ENCODE results near the gene HMGN3.

HMGN3 gene

DNA sequence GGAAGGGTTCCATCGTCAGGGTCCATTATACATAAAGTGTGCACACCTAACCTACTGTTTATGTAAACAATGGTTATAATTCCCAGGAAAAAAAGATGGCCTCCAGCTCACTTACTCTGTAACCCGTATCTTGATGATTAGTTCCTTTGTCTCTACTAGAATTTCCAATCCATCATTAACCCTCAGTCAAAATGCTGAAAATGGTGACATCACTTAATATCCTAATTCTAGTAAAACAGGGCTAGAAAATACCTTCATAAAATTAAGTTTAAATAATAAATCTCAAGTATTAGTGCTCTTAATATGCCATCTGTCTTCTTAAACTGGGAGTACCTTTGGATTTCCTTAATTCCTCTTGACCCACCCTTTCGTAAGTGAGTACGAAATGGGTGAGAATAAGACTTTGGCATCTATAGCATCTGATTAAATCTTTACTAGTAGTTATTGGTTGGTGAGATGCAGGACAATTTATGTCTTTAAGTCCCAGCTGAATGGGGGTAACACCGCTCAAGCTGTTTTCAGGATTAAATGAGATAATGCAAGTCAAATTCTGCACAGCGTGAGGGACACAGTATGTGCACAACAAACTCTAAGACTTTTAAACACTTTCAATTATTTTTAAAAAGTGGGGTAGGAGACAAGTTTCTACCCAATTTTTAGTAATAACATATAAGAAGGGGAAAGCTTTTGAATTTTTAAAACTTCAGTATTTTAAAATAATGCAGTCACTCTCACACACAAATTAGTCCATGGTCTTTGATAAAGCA is 1.6 kb downstream of the HMGN3 start:
- no peak for DNase-seq

- DNase-seq, result no peak
Observed at GRCh38 chr6:79231666-79232065, 2.8 kb downstream of the HMGN3 start.

- DNase-seq, result no peak
Observed at GRCh38 chr6:79231101-79231500, 3.4 kb downstream of the HMGN3 start.

DNA sequence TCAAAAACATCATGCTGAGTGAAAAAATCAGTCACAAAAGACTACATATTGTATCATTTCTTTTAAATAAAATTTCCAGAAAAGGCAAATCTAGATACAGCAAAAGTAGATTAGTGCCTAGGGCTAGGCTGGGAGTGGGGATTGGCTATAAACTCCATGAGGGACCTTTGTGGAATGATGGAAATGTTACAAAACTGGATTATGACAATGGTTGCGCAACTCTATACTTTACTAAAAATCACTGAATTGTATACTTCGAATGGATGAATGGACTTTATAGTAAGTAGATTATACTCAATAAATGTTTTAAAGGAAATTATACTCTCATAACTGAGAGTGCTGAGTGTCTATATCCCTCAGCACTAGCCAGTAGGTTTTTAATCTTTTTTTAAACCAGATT is 4.3 kb downstream of the HMGN3 start:
- DNase-seq, result no peak

DNA sequence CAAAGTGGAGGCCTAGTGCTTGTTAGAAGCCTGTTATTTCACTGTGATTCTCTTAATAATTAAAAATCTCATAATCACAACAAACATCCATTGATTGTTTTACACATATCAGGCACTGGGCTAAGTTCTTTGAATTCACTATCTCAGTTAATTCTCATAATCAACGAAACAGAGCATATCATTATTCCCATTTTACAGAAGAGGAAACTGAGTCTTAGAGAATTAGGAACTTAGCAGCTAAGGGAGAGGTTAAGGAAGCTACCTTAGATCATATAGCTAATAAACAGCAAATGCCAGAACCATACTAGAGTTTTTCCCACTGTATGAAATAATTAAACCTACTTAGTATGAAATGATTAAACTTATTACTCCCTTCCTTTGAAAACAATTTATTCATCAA is 7.0 kb downstream of the HMGN3 start:
- DNase-seq, result no peak

- no peak for DNase-seq
Observed at GRCh38 chr6:79226660-79227059, 7.8 kb downstream of the HMGN3 start.

DNA sequence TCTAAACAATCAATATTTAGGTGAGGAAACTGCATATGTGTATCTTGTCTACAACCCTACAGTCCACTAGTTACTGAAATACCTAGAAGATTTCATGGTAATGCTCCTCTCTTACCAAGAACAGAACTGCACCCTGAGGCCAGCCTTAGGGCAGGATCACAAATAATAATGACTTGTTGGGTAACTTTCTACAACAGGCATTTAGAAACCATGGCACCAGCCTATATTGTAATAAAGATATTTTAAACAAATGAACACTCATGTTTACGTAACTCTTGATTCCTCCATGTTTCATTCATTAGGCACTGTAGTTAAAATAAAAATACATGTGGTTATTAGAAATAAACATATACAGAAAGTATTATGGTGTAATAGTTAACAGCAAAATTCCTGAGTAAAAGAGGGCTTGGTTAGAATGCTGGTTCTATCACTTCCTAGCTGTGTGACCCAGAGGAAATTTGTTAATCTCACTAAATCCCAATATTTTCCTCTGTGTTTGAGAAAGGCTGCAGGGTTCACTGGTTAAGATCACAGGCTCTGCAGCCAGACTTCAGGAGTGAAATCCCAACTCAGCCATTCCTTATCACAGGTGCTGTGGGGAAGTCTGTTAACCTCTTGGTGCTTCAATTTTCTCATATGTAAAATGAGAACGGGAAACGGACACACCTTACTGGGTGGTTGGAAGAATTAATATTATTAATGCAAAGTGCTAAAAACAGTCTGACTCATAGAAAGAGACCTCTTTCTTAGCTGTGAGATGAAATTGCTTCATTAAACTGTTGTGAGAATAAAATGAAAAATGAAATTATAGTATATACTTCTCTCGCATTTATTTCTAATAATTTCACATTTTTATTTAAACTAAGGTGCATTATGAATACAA is 8.5 kb downstream of the HMGN3 start:
- DNase-seq, result no peak

- no peak for DNase-seq
Observed at GRCh38 chr6:79223611-79224404, 10.7 kb downstream of the HMGN3 start.

DNA sequence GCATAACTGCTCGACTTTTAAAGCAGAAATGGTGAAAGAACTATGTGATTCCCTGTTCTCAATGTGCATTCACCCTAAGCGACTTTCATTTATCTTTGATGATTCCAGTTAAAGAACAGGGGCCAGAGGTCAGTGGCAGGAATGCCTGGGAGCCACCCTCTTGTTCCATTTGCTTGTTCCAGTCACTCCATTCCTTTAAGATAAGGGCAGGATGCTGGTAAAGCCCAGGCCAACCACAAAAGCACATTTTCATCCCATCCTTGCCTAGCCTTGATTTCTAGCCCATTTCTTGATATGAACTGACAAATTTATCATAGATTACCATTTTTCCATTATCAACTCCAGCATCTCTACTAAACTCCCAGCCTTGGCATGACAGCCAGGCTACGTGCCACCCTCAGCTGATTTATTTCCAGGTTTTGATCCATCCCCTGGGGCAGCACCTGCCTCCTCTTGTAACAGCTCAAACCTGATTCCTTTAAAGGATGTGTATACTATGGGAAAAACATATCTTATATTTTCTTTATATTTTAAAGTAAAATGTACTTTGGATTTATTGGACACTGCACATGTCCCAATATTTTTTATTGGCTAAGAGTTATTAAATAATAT is 19.2 kb downstream of the HMGN3 start:
- DNase-seq, result no peak

DNA sequence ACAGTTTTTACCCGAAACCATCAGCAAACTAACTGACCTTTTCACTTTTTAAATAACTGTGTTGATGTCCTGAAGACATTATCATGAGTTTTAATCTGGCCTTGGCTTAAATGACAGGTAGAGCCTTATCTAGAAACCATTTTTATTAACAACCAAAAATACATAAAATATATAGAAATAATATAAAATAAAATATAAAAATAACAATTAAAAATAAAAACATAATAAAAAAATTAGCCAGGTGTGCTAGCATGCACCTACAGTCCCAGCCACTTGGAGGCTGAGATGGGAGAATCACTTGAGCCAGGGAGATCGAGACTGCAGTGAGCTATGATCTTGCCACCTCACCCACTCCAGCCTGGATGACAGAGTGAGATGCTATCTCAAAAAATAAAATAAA is 21.6 kb downstream of the HMGN3 start:
- DNase-seq, result no peak

DNA sequence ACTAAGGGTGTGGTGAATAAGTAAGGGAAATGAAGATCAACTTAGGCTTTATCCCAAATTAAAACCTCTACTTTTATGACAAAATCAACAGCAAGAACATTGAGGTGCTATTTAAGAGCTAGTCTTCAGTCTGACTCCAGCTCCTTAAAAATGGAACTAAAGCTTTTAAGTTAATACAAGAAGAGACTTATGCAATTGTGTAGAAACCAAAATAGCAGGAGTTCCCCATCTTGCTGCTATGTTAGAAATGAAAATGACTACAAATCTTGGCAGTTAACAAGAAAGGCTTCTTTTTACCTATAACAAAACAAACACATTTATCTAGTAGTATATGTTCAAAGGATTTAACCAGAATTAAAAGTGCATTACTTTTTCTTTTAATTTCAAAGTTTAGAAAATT is 25.7 kb downstream of the HMGN3 start:
- no peak for DNase-seq

DNA sequence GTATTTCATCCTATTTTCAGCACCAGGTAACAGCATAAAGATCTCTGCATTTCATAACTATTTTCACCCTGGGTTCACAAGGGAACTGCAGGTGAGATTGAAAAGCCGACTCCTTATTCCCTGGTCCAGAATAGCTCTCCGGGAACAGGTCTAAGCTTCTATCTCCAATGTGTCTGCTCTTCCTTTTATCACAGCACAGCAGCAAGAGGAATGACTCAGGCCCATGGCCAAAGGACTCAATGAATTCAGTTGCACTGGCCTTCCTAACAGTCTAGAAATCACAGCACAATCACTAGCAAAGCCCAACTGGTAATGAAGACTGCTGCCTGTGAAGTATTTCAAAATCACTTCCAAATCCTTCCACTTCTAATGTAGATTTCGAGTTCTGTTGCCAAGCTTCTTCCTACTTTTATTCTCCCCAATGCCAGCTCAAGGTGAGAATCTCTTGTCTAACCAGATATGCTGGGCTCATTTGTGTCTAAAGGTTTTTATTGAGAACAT is 30.7 kb downstream of the HMGN3 start:
- DNase-seq, result no peak

- no peak for DNase-seq
Observed at GRCh38 chr6:79202556-79202955, 31.9 kb downstream of the HMGN3 start.

DNA sequence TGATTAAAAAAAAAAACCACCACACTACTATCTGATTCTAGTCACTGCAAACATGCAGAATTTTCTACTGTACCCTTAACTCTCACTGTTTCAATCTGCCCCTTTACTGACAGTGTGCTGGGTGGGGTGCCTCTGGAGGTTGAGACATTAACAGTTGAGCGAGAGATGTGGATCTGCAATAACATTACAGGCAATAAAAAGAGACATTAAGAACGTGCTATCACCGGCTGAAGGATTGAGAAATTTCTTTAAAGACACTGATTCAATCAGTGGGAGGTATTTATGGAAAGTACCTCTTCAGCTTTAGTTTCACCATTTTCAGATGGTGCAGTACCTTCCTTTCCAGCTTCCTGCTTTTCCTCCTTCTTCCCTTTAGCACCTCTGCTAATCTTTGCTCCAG is 32.5 kb downstream of the HMGN3 start:
- no peak for DNase-seq

DNA sequence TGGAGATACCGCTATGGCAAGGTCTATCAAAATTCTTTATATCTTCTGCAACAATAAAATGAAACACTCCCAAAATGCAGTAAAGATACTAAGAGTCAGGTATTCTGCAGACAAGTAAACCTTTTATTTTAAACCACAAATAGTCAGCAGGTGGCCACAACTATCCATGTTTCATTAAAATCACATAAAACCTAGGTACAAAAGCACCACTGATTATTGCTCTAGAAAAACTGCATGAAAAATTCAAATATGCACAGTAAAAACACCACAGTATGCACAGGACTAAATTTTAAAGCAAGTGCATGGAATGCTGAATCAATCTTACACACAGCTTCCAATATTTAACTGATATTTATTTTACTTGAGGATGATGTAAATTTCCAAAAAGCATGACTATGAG is 33.3 kb downstream of the HMGN3 start:
- no peak for DNase-seq

DNA sequence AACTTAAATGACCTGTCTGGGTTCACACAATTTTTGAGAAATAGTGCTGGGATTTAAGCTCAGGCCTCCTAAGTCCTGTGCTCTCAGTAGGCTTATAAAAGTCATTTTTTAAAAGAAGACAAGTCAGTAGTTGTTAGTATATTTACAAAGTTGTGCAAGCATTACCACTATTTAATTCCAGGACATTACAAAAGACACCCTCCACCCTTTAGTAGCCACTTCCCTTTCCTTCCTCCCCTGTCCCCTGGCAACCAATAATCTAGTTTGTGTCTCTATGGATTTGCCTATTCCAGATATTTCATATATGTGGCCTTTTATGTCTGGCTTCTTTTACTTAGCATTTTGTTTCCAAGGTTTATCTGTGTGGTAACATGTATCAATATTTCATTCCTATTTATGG is 37.6 kb downstream of the HMGN3 start:
- no peak for DNase-seq

GRCh38 chr6:79193971-79194370 is 40.5 kb downstream of the HMGN3 start:
- DNase-seq, result no peak

GRCh38 chr6:79189760-79190350 is 44.6 kb downstream of the HMGN3 start:
- DNase-seq, result no peak

DNA sequence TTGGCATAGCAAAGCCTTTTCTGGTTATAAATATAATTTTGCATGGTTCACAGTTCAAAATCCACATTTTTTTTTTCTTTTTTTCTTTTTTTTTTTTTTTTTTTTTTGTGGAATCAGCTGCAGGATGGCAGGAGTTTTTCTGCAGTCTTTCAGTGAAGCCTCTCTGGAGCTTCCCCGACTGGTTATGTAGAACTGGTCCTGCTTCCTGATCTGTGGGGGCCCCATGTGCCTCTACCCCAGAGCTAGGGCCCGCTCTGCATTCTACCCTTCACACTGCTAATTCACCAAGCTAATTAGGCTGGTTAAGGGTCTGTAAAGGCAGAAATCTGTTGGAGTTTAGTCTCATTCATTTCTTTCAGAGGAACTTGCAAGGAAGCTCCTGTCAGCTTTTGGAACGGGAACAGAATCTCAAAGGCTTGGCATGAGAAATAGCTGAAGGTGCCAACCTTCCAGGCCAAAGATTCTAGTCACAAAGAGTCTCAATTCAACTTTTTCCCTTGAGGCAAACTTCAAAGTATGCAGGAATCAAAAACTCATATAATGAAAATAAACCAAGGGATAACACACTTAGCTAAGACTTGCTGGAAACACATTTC is 45.5 kb downstream of the HMGN3 start:
- no peak for DNase-seq

DNA sequence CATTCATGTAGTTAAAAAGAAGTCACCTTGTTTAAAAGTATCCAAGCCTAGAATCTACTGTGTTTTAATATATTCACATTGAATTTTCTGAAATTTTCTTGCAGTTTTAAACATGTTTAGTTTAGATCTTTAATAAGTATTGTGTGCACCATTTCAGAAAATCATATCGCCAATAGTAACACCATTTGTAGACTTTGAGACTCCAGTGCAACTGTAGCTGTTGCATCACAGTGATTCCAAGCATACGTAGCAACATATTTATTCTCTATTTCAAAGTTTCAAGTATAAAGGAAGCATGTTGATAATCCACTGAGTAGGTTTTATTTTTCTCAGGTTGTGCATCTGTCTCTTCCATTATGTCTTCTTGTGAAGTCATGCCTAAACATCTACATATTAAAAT is 46.4 kb downstream of the HMGN3 start:
- no peak for DNase-seq

GRCh38 chr6:79186564-79186963 is 47.9 kb downstream of the HMGN3 start:
- no peak for DNase-seq

DNA sequence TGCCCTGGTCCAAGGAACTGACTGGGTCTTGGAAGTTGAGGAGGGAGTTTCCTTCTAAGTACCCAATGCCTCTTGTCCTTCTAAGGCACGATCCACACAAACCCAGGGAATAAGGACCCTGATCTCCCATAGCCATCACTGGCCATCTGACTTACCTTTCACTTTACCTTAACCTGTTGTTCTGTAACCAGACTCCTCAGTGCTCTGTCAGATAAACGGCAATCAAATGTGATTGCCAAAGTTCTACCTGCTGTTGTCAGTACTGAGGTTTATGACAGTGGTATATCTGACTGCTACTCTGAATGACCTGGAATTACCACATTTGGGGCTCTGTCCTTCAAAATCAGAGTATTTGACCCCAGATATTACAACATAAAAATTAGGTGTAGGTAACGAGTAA is 49.8 kb downstream of the HMGN3 start:
- no peak for DNase-seq
